D721Med (cell line): ENCODE data around the gene TEX44.
"Not testable (repeated sequence)": the region's sequence is repeated elsewhere in the genome, so short reads cannot be mapped to it uniquely, and the experiment has no call there.

Experiments used
- DNase-seq: peaks from one replicate; pipeline ENCODE4 v3.0.0; 2011; ENCODE audit warnings: low spot score; ENCODE audit not compliant: insufficient read length
- FAIRE-seq: peaks from 2 replicates; lab custom pipeline; 2011; peaks lifted over from hg19 to GRCh38; lab: Jason Lieb, UNC
- CTCF ChIP-seq: IDR thresholded peaks from 2 replicates; pipeline ENCODE4 v1.5.1; 2012; ENCODE audit warnings: mild to moderate bottlenecking, control low read depth; ENCODE audit not compliant: insufficient read depth; ENCODE audit errors: missing control alignments

Gene TEX44

DNA sequence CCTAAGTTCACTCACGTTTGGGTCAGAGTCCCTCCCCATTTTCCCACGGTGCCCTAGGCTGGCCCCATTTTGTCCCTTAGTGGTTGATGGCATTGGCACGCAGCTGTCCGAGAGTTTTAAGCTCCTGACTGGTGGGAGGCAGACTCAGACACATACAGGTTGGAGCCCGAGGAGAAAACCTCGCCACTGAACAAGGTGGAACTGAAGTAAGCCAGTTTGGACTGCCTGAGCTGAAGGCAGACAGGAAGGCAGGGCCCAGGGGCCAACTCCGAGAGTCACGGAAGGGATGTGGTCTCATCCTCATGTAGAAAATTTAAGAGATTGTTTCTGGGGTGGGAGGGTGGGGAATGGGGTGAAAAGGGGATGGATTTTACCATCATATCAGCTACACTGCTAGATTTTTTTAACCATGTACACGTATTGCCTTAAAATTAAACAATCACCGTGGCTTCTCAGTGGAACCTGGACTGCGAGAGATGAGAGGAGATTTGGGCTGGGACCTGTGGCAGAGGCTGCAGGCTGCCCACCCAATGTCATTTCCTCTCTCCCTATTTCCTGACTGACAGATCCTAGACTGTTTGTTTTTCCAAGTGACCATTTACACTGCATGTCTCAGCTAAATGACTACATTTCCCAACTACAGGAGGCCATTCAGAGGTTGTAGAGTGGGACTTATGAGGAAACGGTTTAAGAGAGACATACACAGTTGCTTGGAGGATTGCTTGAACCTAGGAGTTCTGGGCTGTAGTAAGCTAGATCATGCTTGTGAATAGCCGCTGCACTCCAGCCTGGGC lies 43.0 kb upstream of the TEX44 start:
- DNase-seq = no peak
- FAIRE-seq = no peak
- TF ChIP-seq CTCF = no peak

DNA sequence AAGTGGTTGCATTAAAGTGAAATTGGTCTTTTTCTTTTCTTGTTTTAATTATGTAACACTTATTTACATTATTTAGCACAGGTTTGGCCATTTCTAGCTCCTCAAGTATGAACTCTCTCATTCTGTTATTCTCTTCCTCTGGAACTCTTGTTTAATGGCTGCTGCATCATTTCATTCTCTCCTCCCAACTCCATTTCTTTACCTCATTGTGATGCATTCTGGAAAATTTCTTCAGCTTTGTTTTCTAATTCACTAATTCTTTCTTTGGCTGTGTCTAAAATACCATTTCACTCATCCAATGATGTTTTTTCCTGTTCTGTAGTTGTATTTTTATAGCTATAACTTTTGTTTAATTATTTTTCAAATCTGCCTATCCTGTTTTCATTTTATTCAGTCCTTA lies 39.9 kb upstream of the TEX44 start:
- FAIRE-seq (no peak), DNase-seq (no peak)
- no peak for TF ChIP-seq CTCF

DNA sequence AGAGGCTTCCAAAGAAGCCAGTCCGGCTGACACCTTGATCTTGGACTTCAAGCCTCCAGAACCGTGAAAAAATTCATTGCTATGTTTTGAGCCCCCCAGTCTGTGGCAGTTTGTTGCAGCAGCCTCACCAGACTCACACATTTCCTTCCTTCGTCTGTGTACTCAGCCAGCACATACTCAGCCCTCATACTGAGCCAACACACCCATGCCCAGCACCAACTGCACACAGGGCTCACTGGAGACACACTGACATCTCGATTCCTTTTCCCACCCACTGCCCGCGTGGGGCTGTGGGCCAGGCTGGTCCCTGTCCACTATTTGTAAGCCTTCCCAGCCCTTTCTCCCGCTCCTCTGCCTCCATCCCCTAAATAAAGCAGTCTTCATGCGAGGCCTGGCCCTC lies 38.3 kb upstream of the TEX44 start:
- no peak for FAIRE-seq
- no peak for DNase-seq
- TF ChIP-seq CTCF = no peak

DNA sequence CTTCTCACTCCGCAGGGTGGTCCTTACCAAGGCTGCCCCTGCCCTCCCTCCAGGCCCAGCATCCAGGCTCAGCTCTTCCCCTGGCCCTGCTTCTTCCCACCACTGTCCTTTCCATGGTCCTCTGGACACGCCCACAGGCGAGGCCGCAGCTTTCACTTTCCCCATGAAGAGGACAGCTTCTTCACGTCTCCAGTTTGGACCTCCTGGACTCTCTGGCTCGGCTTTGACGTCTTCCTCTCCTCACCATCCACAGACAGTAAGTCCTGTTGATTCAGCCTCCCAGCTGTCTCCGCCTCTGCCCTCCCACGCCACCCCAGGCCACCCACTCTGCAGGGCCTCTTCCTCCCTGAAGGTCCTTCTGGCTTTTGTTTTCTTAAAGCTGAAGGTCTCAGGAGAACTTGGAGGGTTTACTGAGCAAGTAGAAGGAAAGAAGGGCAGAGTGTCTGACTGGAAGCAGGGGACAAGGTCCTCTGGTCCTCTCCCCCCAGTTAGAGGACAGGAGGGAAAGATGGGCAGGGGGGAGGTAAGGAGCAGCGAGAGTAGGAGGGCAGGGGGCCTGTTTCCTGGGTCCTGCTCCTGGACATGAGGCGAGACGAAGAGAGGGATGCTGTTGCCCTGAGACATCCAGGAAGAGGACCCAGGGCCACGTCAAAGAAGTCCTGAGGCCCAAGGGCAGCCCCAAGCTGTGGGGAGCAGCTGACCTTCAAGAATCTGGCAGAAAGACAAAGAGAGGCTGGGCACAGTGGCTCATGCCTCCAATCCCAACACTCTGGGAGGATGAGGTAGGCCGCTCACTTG lies 37.7 kb upstream of the TEX44 start:
- DNase-seq (no peak), FAIRE-seq (no peak)
- TF ChIP-seq CTCF = no peak

DNA sequence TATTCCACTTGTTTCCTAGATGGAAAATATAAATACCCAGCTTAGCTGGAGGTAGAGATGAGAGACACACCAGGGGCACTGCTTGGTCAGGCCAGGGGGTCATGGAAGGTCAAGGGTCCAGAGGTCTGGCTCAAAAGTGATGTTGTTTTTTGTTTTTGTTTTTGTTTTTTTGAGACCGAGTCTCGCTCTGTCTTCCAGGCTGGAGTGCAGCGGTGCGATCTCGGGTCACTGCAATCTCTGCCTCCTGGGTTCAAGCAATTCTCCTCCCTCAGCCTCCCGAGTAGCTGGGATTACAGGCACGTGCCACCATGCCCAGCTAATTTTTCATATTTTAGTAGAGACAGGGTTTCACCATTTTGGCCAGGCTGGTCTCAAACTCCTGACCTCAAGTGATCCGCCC lies 36.2 kb upstream of the TEX44 start:
- not testable (repeated sequence) for FAIRE-seq, DNase-seq

GRCh38 chr2:231556981-231557380 lies 35.7 kb upstream of the TEX44 start:
- DNase-seq = no peak
- FAIRE-seq = no peak
- no peak for TF ChIP-seq CTCF

GRCh38 chr2:231557571-231558217 lies 35.0 kb upstream of the TEX44 start:
- DNase-seq (peak; percentile 82), FAIRE-seq (peak; percentile 44)
- peak; percentile 91 for TF ChIP-seq CTCF
